OCI-LY1 (cell line): ENCODE measurements around the gene OS9.

Experiments used
- H2AFZ ChIP-seq: fragments of 200-600 bp; sonication (generic), shearing (Covaris generic); 2 replicates; pipeline ENCODE4 v1.6.0; 2014; ENCODE audit warnings: antibody characterized with exemption, mild to moderate bottlenecking, low read length
- H3F3A ChIP-seq: fragments of 200-600 bp; sonication (generic), shearing (Covaris generic); 2 replicates; pipeline ENCODE4 v1.6.0; 2014; ENCODE audit warnings: mild to moderate bottlenecking, antibody characterized with exemption, low read length, moderate library complexity; ENCODE audit not compliant: insufficient read depth
- H3K27ac ChIP-seq: fragments of 200-600 bp; sonication (generic); 2 replicates; pipeline ENCODE4 v1.5.1; 2014; ENCODE audit warnings: low read length, mixed run types, mild to moderate bottlenecking, low read depth; ENCODE audit not compliant: poor library complexity, severe bottlenecking
- H3K27me3 ChIP-seq: fragments of 200-600 bp; sonication (generic); 2 replicates; pipeline ENCODE4 v1.6.0; 2014; ENCODE audit warnings: antibody characterized with exemption, mild to moderate bottlenecking, low read length, moderate library complexity; ENCODE audit not compliant: insufficient read depth
- H3K36me3 ChIP-seq: fragments of 200-600 bp; sonication (generic); 2 replicates; pipeline ENCODE4 v1.6.1; 2014; ENCODE audit warnings: mild to moderate bottlenecking, antibody characterized with exemption, low read length, moderate library complexity, mixed read lengths; ENCODE audit not compliant: insufficient read depth
- H3K4me1 ChIP-seq: fragments of 200-600 bp; sonication (generic); 2 replicates; pipeline ENCODE4 v1.5.1; 2014; ENCODE audit warnings: mild to moderate bottlenecking, low read length, moderate library complexity; ENCODE audit not compliant: insufficient read depth, severe bottlenecking
- H3K4me2 ChIP-seq: fragments of 200-600 bp; sonication (generic), shearing (Covaris generic); 2 replicates; pipeline ENCODE4 v1.6.1; 2014; ENCODE audit warnings: low read length
- H3K4me3 ChIP-seq: fragments of 200-600 bp; sonication (generic); 2 replicates; pipeline ENCODE4 v1.5.1; 2014; ENCODE audit warnings: low read length, low read depth, mild to moderate bottlenecking, mixed read lengths; ENCODE audit not compliant: poor library complexity, severe bottlenecking
- H3K79me2 ChIP-seq: fragments of 200-600 bp; shearing (Covaris generic); 2 replicates; pipeline ENCODE4 v1.6.1; 2016; ENCODE audit warnings: mixed run types, low read length, mixed read lengths; ENCODE audit not compliant: insufficient read depth
- H3K9ac ChIP-seq: fragments of 200-600 bp; sonication (generic), shearing (Covaris generic); 2 replicates; pipeline ENCODE4 v1.6.1; 2014; ENCODE audit warnings: mild to moderate bottlenecking, low read length, mixed read lengths
- H3K9me2 ChIP-seq: fragments of 200-600 bp; sonication (generic), shearing (Covaris generic); 2 replicates; pipeline ENCODE4 v1.6.1; 2014; ENCODE audit warnings: low read depth, mild to moderate bottlenecking, low read length, mixed read lengths
- H3K9me3 ChIP-seq: fragments of 200-600 bp; shearing (Covaris generic); 2 replicates; pipeline ENCODE4 v1.6.1; 2014; ENCODE audit warnings: low read length, mixed read lengths
- H4K20me1 ChIP-seq: fragments of 200-600 bp; sonication (generic), shearing (Covaris generic); 2 replicates; pipeline ENCODE4 v1.6.0; 2016; ENCODE audit warnings: mild to moderate bottlenecking, low read length; ENCODE audit not compliant: insufficient read depth
- CTCF ChIP-seq: fragments of 200-600 bp; sonication (generic), shearing (Covaris generic); IDR thresholded peaks from 2 replicates; pipeline ENCODE4 v1.5.1; 2017; ENCODE audit warnings: mild to moderate bottlenecking, antibody characterized with exemption, low read length, moderate library complexity, mixed read lengths
- EZH2 ChIP-seq: fragments of 200-600 bp; sonication (generic), shearing (Covaris generic); IDR thresholded peaks from 2 replicates; pipeline ENCODE4 v1.8.0; 2017; ENCODE audit warnings: borderline replicate concordance, mixed run types, mild to moderate bottlenecking, antibody characterized with exemption, low read length, moderate library complexity, mixed read lengths

Gene OS9

GRCh38 chr12:57765003-57765697, 71.2 kb downstream of the OS9 start:
- Histone ChIP-seq H3K27ac (no peak overlapping the region), H3K9me2 (no peaks in the 10 kb centered on the region), H3K36me3 (peaks cover 27% of the 10 kb centered on the region), H3K27me3 (peaks cover 24% of the 10 kb centered on the region), H3K4me2 (peak overlapping the region; percentile 66), H3K4me1 (peaks cover 20% of the 10 kb centered on the region), H3K9ac (peak overlapping the region; percentile 36; the same call in 1 of the 2 replicates), H3K79me2 (no peaks in the 10 kb centered on the region), H4K20me1 (no peaks in the 10 kb centered on the region), H3F3A (no peaks in the 10 kb centered on the region), H2AFZ (no peak overlapping the region), H3K4me3 (peak overlapping the region; percentile 47), H3K9me3 (no peaks in the 10 kb centered on the region)
- TF ChIP-seq EZH2 (no peak), CTCF (peak; percentile 65)

GRCh38 chr12:57765698-57766463, 71.9 kb downstream of the OS9 start:
- Histone ChIP-seq H3K36me3 (peaks cover 35% of the 10 kb centered on the region), H3K27ac (no peak overlapping the region), H3K9me3 (no peaks in the 10 kb centered on the region), H3K79me2 (no peaks in the 10 kb centered on the region), H3K4me1 (peaks cover 22% of the 10 kb centered on the region), H3K4me2 (peak overlapping the region; percentile 66; the same call in 1 of the 2 replicates), H3K4me3 (peak overlapping the region; percentile 47), H3K27me3 (peaks cover 24% of the 10 kb centered on the region), H3K9ac (no peak overlapping the region), H2AFZ (no peak overlapping the region), H3K9me2 (no peaks in the 10 kb centered on the region), H3F3A (no peaks in the 10 kb centered on the region), H4K20me1 (no peaks in the 10 kb centered on the region)
- TF ChIP-seq EZH2 (no peak), CTCF (no peak)

- peaks cover 28% of the 10 kb centered on the region for H3K4me1 ChIP-seq
- no peak within 1 kb of the TSS for H3K4me2 ChIP-seq
- no peaks in the 10 kb centered on the region for H3F3A ChIP-seq
- no peak within 1 kb of the TSS for H2AFZ ChIP-seq
- H3K9me3 ChIP-seq = no peaks in the 10 kb centered on the region
- H3K4me3 ChIP-seq = no peak within 1 kb of the TSS
- no peak within 1 kb of the TSS for H3K9ac ChIP-seq
- H3K9me2 ChIP-seq = no peaks in the 10 kb centered on the region
- TF ChIP-seq CTCF (no peak), EZH2 (no peak)
- peaks cover 35% of the 10 kb centered on the region for H3K36me3 ChIP-seq
- H3K79me2 ChIP-seq = no peaks in the 10 kb centered on the region
- peaks cover 24% of the 10 kb centered on the region for H3K27me3 ChIP-seq
- no peak within 1 kb of the TSS for H3K27ac ChIP-seq
- H4K20me1 ChIP-seq = no peaks in the 10 kb centered on the region
Observed at GRCh38 chr12:57766464-57767304, 72.8 kb downstream of the OS9 start, which contains the start of gene CYP27B1. Gene CYP27B1, minus strand, starts transcription at chr12:57767078. Its CDS starts 37 bp downstream, at chr12:57767041.
